Liver (tissue), 9 donors: ENCODE measurements around the gene KBTBD13. TPM values are rescaled to one million over a fixed set of nuclear protein-coding genes. Genes with fewer than 3 reads are reported as not detected.

Experiments
- DNase-seq: peaks from one replicate; pipeline ENCODE4 v3.0.0-alpha.2; 2017; ENCODE audit warnings: low spot score
- H3K27ac ChIP-seq, 2 donors: one replicate each; pipeline ENCODE4 v1.7.0; 2013; ENCODE audit warnings: inconsistent platforms in 2 of 2, low read length in 2 of 2, control low read depth in 1 of 2, low read depth in 1 of 2, mild to moderate bottlenecking in 1 of 2
- H3K27me3 ChIP-seq, 4 donors: one replicate each; pipeline versions ENCODE4 v1.6.1 to v1.7.0; 2013; ENCODE audit warnings: low read length in 3 of 4, inconsistent platforms in 1 of 4, mild to moderate bottlenecking in 1 of 4, moderate library complexity in 1 of 4; ENCODE audit not compliant: control insufficient read depth in 4 of 4, insufficient read depth in 4 of 4
- H3K36me3 ChIP-seq, 4 donors: one replicate each; pipeline versions ENCODE4 v1.6.1 to v1.7.0; 2013; ENCODE audit warnings: low read length in 3 of 4, mild to moderate bottlenecking in 3 of 4, low read depth in 1 of 4, moderate library complexity in 1 of 4; ENCODE audit not compliant: control insufficient read depth in 4 of 4, insufficient read depth in 3 of 4
- H3K4me1 ChIP-seq, 4 donors: one replicate each; pipeline versions ENCODE4 v1.6.1 to v1.7.0; 2013; ENCODE audit warnings: low read length in 3 of 4, mild to moderate bottlenecking in 3 of 4, moderate library complexity in 1 of 4; ENCODE audit not compliant: control insufficient read depth in 4 of 4, insufficient read depth in 4 of 4
- H3K4me3 ChIP-seq, 3 donors: one replicate each; pipeline versions ENCODE4 v1.6.1 to v1.7.0; 2013; ENCODE audit warnings: low read length in 3 of 3, control low read depth in 1 of 3, low read depth in 1 of 3, mild to moderate bottlenecking in 1 of 3
- H3K9ac ChIP-seq, 2 donors: one replicate each; pipeline ENCODE4 v1.7.0; 2013; ENCODE audit warnings: low read length in 2 of 2, mild to moderate bottlenecking in 2 of 2, moderate library complexity in 2 of 2, control low read depth in 1 of 2, low read depth in 1 of 2
- H3K9me3 ChIP-seq, 4 donors: one replicate each; pipeline versions ENCODE4 v1.6.1 to v1.7.0; 2013; ENCODE audit warnings: low read length in 3 of 4; ENCODE audit not compliant: control insufficient read depth in 4 of 4
- ATF3 ChIP-seq: IDR thresholded peaks from 2 replicates; pipeline ENCODE4 v1.6.1; 2016; ENCODE audit warnings: antibody characterized with exemption
- CTCF ChIP-seq: fragments of 150-350 bp; IDR thresholded peaks from 2 replicates; pipeline ENCODE4 v1.5.1; 2017; ENCODE audit warnings: improper control_type of control experiment, low read depth, low read length; ENCODE audit not compliant: missing input control
- EGR1 ChIP-seq, 2 donors: IDR thresholded peaks; 2 replicates each; pipeline ENCODE4 v1.6.1; 2016 to 2018; ENCODE audit warnings: antibody characterized with exemption in 2 of 2, low read depth in 2 of 2
- FOXA2 ChIP-seq: IDR thresholded peaks from 2 replicates; pipeline ENCODE4 v1.6.1; 2016; ENCODE audit warnings: antibody characterized with exemption
- GABPA ChIP-seq, 2 donors: IDR thresholded peaks in 1 of 2; conservative IDR thresholded peaks in 1 of 2; 2 replicates each; pipeline ENCODE4 v1.6.1; 2016; ENCODE audit warnings: antibody characterized with exemption in 2 of 2, mild to moderate bottlenecking in 1 of 2, moderate library complexity in 1 of 2
- HNF4A ChIP-seq, 2 donors: conservative IDR thresholded peaks; 2 replicates each; pipeline ENCODE4 v1.6.1; 2016; ENCODE audit warnings: antibody characterized with exemption in 2 of 2, mild to moderate bottlenecking in 2 of 2
- HNF4G ChIP-seq: IDR thresholded peaks from 2 replicates; pipeline ENCODE4 v1.6.1; 2016; ENCODE audit warnings: antibody characterized with exemption
- JUND ChIP-seq, 2 donors: IDR thresholded peaks; 2 replicates each; pipeline ENCODE4 v1.6.1; 2016; ENCODE audit warnings: antibody characterized with exemption in 2 of 2
- NR2F2 ChIP-seq: IDR thresholded peaks from 2 replicates; pipeline ENCODE4 v1.6.1; 2016; ENCODE audit warnings: antibody characterized with exemption
- RAD21 ChIP-seq, 2 donors: IDR thresholded peaks; 2 replicates each; pipeline ENCODE4 v1.6.1; 2016; ENCODE audit warnings: antibody characterized with exemption in 2 of 2, mild to moderate bottlenecking in 2 of 2
- REST ChIP-seq: IDR thresholded peaks from 2 replicates; pipeline ENCODE4 v1.6.1; 2016; ENCODE audit warnings: antibody characterized with exemption, mild to moderate bottlenecking
- RXRA ChIP-seq, 2 donors: IDR thresholded peaks; 2 replicates each; pipeline ENCODE4 v1.6.1; 2017 to 2018; ENCODE audit warnings: antibody characterized with exemption in 2 of 2, mild to moderate bottlenecking in 1 of 2
- SP1 ChIP-seq: IDR thresholded peaks from 2 replicates; pipeline ENCODE4 v1.6.1; 2018; ENCODE audit warnings: antibody characterized with exemption, mild to moderate bottlenecking
- TAF1 ChIP-seq: conservative IDR thresholded peaks from 2 replicates; pipeline ENCODE4 v1.6.1; 2016; ENCODE audit warnings: antibody characterized with exemption, mild to moderate bottlenecking
- YY1 ChIP-seq: IDR thresholded peaks from 2 replicates; pipeline ENCODE4 v1.6.1; 2016; ENCODE audit warnings: antibody characterized with exemption, mild to moderate bottlenecking
- ZBTB33 ChIP-seq: IDR thresholded peaks from 2 replicates; pipeline ENCODE4 v1.6.1; 2016; ENCODE audit warnings: antibody characterized with exemption
- WGBS: extraction: QIAGEN DNeasy Blood & Tissue Kit; methylation state at CpG from one replicate; pipeline ENCODE4 v1.1.7; 2013; 5-methylcytosine and 5-hydroxymethylcytosine counted together
- polyA plus RNA-seq, 2 donors: library from polyadenylated mRNA; stranded (reverse) in 1 of 2; unstranded in 1 of 2; fragments of 200-250 nt in 1 of 2; fragments of >200 nt in 1 of 2; fragmentation: Nextera tagmentation in 1 of 2; extraction: Ambion mirVana in 1 of 2; gene quantifications; one replicate each; pipeline versions ENCODE4 v1.2.1 to v1.2.3, GENCODE V29; 2013 to 2015
- total RNA-seq, 2 donors: library from RNA; depleted of rRNA; stranded (reverse); fragments of >200 nt; gene quantifications; one replicate each; pipeline ENCODE4 v1.2.3, GENCODE V29; 2014
- donor health status: healthy.
- donor health status: healthy.
- donor health status: healthy.
- donor health status: healthy.
- donor health status: healthy.

KBTBD13 gene
- total and polyA plus RNA-seq, 4 donors: not detected

GRCh38 chr15:65087873-65088642, 11.5 kb downstream of the KBTBD13 start:
- no peak for TF ChIP-seq RAD21 (IDR thresholded peaks at IDR 0.05)
- peak in 1 of 2 donors; percentile 22 for TF ChIP-seq EGR1 (IDR thresholded peaks at IDR 0.05; ENCODE audit: low read depth in 2 of 2)
- H3K36me3 ChIP-seq: no peaks in the 10 kb centered on the region
- 42% methylated on average over 13 of the region's 13 CpGs for WGBS
- H3K4me3 ChIP-seq: no peak overlapping the region
- peak overlapping the region; percentile 91 to 95 for H3K27ac ChIP-seq
- peaks cover 17 to 43% (median 29%) of the 10 kb centered on the region in 4 donors for H3K4me1 ChIP-seq
- no peaks in the 10 kb centered on the region for H3K9me3 ChIP-seq
- no peak for DNase-seq
- H3K9ac ChIP-seq: peak overlapping the region; percentile 63 to 77
- H3K27me3 ChIP-seq: no peaks in the 10 kb centered on the region

- no peak for DNase-seq
- 22% methylated on average over 6 of the region's 6 CpGs for WGBS
- Histone ChIP-seq H3K27ac (peak overlapping the region; percentile 91 to 95), H3K27me3 (no peaks in the 10 kb centered on the region), H3K4me1 (peaks cover 17 to 43% (median 29%) of the 10 kb centered on the region in 4 donors), H3K9ac (peak overlapping the region; percentile 59 to 63), H3K4me3 (no peak overlapping the region), H3K36me3 (no peaks in the 10 kb centered on the region), H3K9me3 (no peaks in the 10 kb centered on the region)
- TF ChIP-seq NR2F2: no peak
- TF ChIP-seq SP1: peak; percentile 95
- TF ChIP-seq HNF4G: peak; percentile 56
- TF ChIP-seq FOXA2: no peak
- no peak for TF ChIP-seq ATF3
- no peak for TF ChIP-seq TAF1
- peak; percentile 89 to 90 for TF ChIP-seq RXRA (IDR thresholded peaks at IDR 0.05)
- no peak for TF ChIP-seq EGR1 (IDR thresholded peaks at IDR 0.05; ENCODE audit: low read depth in 2 of 2)
- no peak for TF ChIP-seq CTCF
- peak; percentile 3 to 5 for TF ChIP-seq RAD21 (IDR thresholded peaks at IDR 0.05)
- TF ChIP-seq REST: peak; percentile 26
- TF ChIP-seq JUND (IDR thresholded peaks at IDR 0.05): peak; percentile 33 to 38
- peak; percentile 85 to 87 for TF ChIP-seq HNF4A (conservative IDR thresholded peaks at IDR 0.05)
- peak; percentile 45 for TF ChIP-seq YY1
- TF ChIP-seq GABPA (IDR thresholded peaks at IDR 0.05 in 1 of 2, conservative IDR thresholded peaks at IDR 0.05 in 1 of 2): no peak
- TF ChIP-seq ZBTB33: no peak
Observed at GRCh38 chr15:65088643-65089021, 12.1 kb downstream of the KBTBD13 start.
